T-cell (primary cell): ENCODE measurements around the gene RETSAT. TPM values are rescaled to one million over a fixed set of nuclear protein-coding genes. Genes with fewer than 3 reads are reported as not detected.

Source experiments
- ATAC-seq, 4 experiments: fragments of 200-7000 bp in 3 of 4; fragments of 150-1000 bp in 1 of 4; cut with Tn5 transposase; replicated peaks in 1 of 4; 1 replicate in 3 of 4; 2 replicates in 1 of 4; pipeline ENCODE4 v1.10.0; 2021; ENCODE audit warnings: moderate library complexity in 3 of 4, mild to moderate bottlenecking in 2 of 4, moderate number of reproducible peaks in 1 of 4
- CTCF ChIA-PET, 2 donors: fragments of 300-600 bp; sonication (Branson Sonifier 250); formaldehyde crosslinking; loops; one replicate each; lab custom pipeline; 2022; ENCODE audit warnings: antibody characterized with exemption in 2 of 2; lab: Charles Lee
- POLR2A ChIA-PET, 2 donors: fragments of 300-600 bp; sonication (Branson Sonifier 250); formaldehyde crosslinking; loops; one replicate each; lab custom pipeline; 2022; ENCODE audit warnings: antibody characterized with exemption in 2 of 2; lab: Charles Lee
- DNase-seq, 35 experiments: peaks; one replicate each; pipeline versions ENCODE4 v3.0.0 to v3.0.0-alpha.2; 2013 to 2023
- H3K27ac ChIP-seq: one replicate; pipeline ENCODE4 v1.5.1; 2013; ENCODE audit warnings: low read length
- H3K27me3 ChIP-seq, 2 experiments: replicated peaks in 1 of 2; 1 replicate in 1 of 2; 2 replicates in 1 of 2; pipeline versions ENCODE4 v1.6.1 to v1.7.0; 2013; ENCODE audit warnings: low read length in 1 of 2, mixed read lengths in 1 of 2; ENCODE audit not compliant: control insufficient read depth in 2 of 2, insufficient read depth in 2 of 2; ENCODE audit errors: extremely low read depth in 1 of 2
- H3K36me3 ChIP-seq, 2 donors: 1 replicate in 1 of 2; 2 replicates in 1 of 2; pipeline versions ENCODE4 v1.6.1 to v1.7.0; 2013; ENCODE audit warnings: low read length in 1 of 2; ENCODE audit not compliant: control insufficient read depth in 2 of 2, insufficient read depth in 1 of 2; ENCODE audit errors: extremely low read depth in 1 of 2
- H3K4me1 ChIP-seq, 2 experiments: 1 replicate in 1 of 2; 2 replicates in 1 of 2; pipeline versions ENCODE4 v1.6.1 to v1.7.0; 2013; ENCODE audit warnings: low read length in 2 of 2, mixed read lengths in 1 of 2; ENCODE audit not compliant: insufficient read depth in 2 of 2, control insufficient read depth in 1 of 2; ENCODE audit errors: extremely low read depth in 1 of 2
- H3K4me3 ChIP-seq, 2 donors: 1 replicate in 1 of 2; 2 replicates in 1 of 2; pipeline versions ENCODE4 v1.5.1 to v1.7.0; 2013; ENCODE audit warnings: mild to moderate bottlenecking in 2 of 2, low read length in 1 of 2, moderate library complexity in 1 of 2; ENCODE audit not compliant: control insufficient read depth in 1 of 2; ENCODE audit errors: extremely low read depth in 1 of 2
- H3K9me3 ChIP-seq: 2 replicates; pipeline ENCODE4 v1.7.0; 2013
- H3K27ac Mint-ChIP-seq, 2 donors: one replicate each; pipeline ENCODE4 v1.8.0; 2020 to 2021; ENCODE audit warnings: mild to moderate bottlenecking in 2 of 2, mixed read lengths in 2 of 2
- H3K27me3 Mint-ChIP-seq, 2 donors: one replicate each; pipeline ENCODE4 v1.8.0; 2021 to 2022; ENCODE audit warnings: mixed read lengths in 2 of 2
- H3K36me3 Mint-ChIP-seq: one replicate; pipeline ENCODE4 v1.8.0; 2021; ENCODE audit warnings: mixed read lengths
- H3K4me1 Mint-ChIP-seq, 3 donors: one replicate each; pipeline ENCODE4 v1.8.0; 2020 to 2022; ENCODE audit warnings: mixed read lengths in 3 of 3, mild to moderate bottlenecking in 1 of 3
- H3K4me3 Mint-ChIP-seq, 3 donors: one replicate each; pipeline ENCODE4 v1.8.0; 2020 to 2022; ENCODE audit warnings: mild to moderate bottlenecking in 3 of 3, mixed read lengths in 3 of 3, moderate library complexity in 3 of 3
- H3K9me3 Mint-ChIP-seq, 3 donors: one replicate each; pipeline ENCODE4 v1.8.0; 2020 to 2022; ENCODE audit warnings: mixed read lengths in 3 of 3
- WGBS: methylation state at CpG from one replicate; pipeline ENCODE4 v1.1.5; 2013; ENCODE audit warnings: missing lambda C conversion rate; ENCODE audit not compliant: insufficient coverage; 5-methylcytosine and 5-hydroxymethylcytosine counted together
- total RNA-seq, 35 experiments: library from RNA in 6 of 35; stranded (reverse) in 6 of 35; fragments of 120-200 nt in 1 of 35; gene quantifications; one replicate each; pipeline versions ENCODE4 v1.2.1 to v1.2.4 and lab custom pipeline; 2013 to 2026

The RETSAT gene
- total RNA-seq, 5 donors from 2014 or later (not counting 1 experiment from before 2014, with no cell fraction given): 24.2 to 36.3 (median 26.5) TPM

- H3K27me3 ChIP-seq: peaks cover 0 to 3% of the 10 kb centered on the region in 2 experiments
- peaks cover 6 to 9% of the 10 kb centered on the region in 2 donors for H3K36me3 ChIP-seq
- Mint-ChIP-seq H3K4me3 (peak overlapping the region; percentile 71 to 85 (median 80)), H3K4me1 (peaks cover 38 to 48% (median 46%) of the 10 kb centered on the region in 3 donors), H3K27ac (peak overlapping the region; percentile 90 to 92), H3K9me3 (no peaks in the 10 kb centered on the region), H3K27me3 (peaks cover 0 to 4% of the 10 kb centered on the region in 2 donors), H3K36me3 (peaks cover 3% of the 10 kb centered on the region)
- WGBS: 19% methylated on average over 13 of the region's 19 CpGs
- POLR2A ChIA-PET: interaction anchor here (0.8 to 2.8 kb wide), 2 partner anchors 10 to 17 kb away, joined by 3 to 13 read pairs; no protein-coding TSS in a partner anchor
- DNase-seq (peak in 17 of 35 experiments; percentile 14 to 50 (median 23)), ATAC-seq (peak; percentile 60 to 71 (median 68))
- CTCF ChIA-PET: interaction anchor here (0.6 to 1.6 kb wide), 7 partner anchors 9 to 13 kb away, joined by 3 to 10 read pairs (median 4); no protein-coding TSS in a partner anchor
- H3K9me3 ChIP-seq: no peaks in the 10 kb centered on the region
- H3K27ac ChIP-seq: peak overlapping the region; percentile 63
- H3K4me1 ChIP-seq: peaks cover 26 to 47% of the 10 kb centered on the region in 2 experiments
- H3K4me3 ChIP-seq: peak overlapping the region; percentile 42 to 66
Measured at GRCh38 chr2:85309699-85310321, 44.5 kb downstream of the RETSAT start.

GRCh38 chr2:85308896-85309555 lies 45.3 kb downstream of the RETSAT start:
- CTCF ChIA-PET: interaction anchor here (0.6 to 1.6 kb wide), 5 partner anchors 8 to 14 kb away, joined by 3 to 10 read pairs (median 6); no protein-coding TSS in a partner anchor
- ATAC-seq: peak in 3 of 4 experiments; percentile 7 to 22 (median 11)

DNA sequence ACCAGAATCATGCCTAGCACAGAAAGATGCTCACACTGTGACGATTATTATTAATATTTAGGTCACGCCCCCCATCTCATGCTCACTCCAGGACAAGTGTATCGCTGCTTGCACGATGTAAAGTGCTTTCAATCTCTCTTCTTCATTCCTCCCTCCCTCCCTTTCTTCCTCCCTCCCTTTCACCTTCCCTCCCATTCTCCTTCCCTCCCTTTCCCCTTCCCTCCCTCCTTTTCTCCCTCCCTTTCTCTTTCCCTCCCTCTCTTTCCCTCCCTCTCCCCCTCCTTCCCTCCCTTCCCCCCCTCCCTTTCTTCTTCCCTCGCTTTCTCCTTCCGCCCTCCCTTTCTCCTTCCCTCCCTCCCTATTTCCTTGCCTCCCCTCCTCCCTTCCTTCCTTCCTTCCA lies 46.1 kb downstream of the RETSAT start:
- Histone ChIP-seq H3K9me3 (no peaks in the 10 kb centered on the region), H3K27ac (no peak overlapping the region), H3K4me3 (no peak overlapping the region), H3K27me3 (peaks cover 0 to 16% of the 10 kb centered on the region in 2 experiments), H3K36me3 (no peaks in the 10 kb centered on the region), H3K4me1 (peaks cover 26 to 50% of the 10 kb centered on the region in 2 experiments)
- no peaks in the 10 kb centered on the region for H3K36me3 Mint-ChIP-seq
- DNase-seq (no peak), ATAC-seq (no peak)
- H3K4me3 Mint-ChIP-seq: peak overlapping the region in 1 of 3 donors; percentile 85
- 95% methylated on average over 4 of the region's 6 CpGs for WGBS
- H3K4me1 Mint-ChIP-seq: peaks cover 32 to 46% (median 43%) of the 10 kb centered on the region in 3 donors
- H3K27ac Mint-ChIP-seq: peak overlapping the region; percentile 90 to 92
- no peaks in the 10 kb centered on the region for H3K9me3 Mint-ChIP-seq
- ChIA-PET CTCF (interaction anchor here in 1 of 2 donors (1.6 kb wide), 1 partner anchor 8 kb away, joined by 6 read pairs; no protein-coding TSS in a partner anchor), POLR2A (interaction anchor here in 1 of 2 donors (0.5 to 2.8 kb wide), 2 partner anchors 11 to 16 kb away, joined by 3 to 13 read pairs; no protein-coding TSS in a partner anchor)
- peaks cover 3 to 4% of the 10 kb centered on the region in 2 donors for H3K27me3 Mint-ChIP-seq

More at GRCh38 chr2:85308896-85309555, 45.3 kb downstream of the RETSAT start:
- no peak for DNase-seq
- no peaks in the 10 kb centered on the region for H3K9me3 Mint-ChIP-seq
- peak overlapping the region; percentile 63 for H3K27ac ChIP-seq
- peaks cover 26 to 47% of the 10 kb centered on the region in 2 experiments for H3K4me1 ChIP-seq
- no peaks in the 10 kb centered on the region for H3K9me3 ChIP-seq
- H3K27ac Mint-ChIP-seq: peak overlapping the region; percentile 90 to 92
- 50% methylated on average over 9 of the region's 15 CpGs for WGBS
- POLR2A ChIA-PET: interaction anchor here (0.6 to 2.8 kb wide), 3 partner anchors 10 to 87 kb away, joined by 3 to 13 read pairs (median 8); no protein-coding TSS in a partner anchor
- peaks cover 0 to 9% of the 10 kb centered on the region in 2 experiments for H3K27me3 ChIP-seq
- peak overlapping the region; percentile 42 to 66 for H3K4me3 ChIP-seq
- H3K36me3 ChIP-seq: peaks cover under 1 to 2% of the 10 kb centered on the region in 2 donors
- peak overlapping the region; percentile 71 to 85 (median 80) for H3K4me3 Mint-ChIP-seq
- H3K27me3 Mint-ChIP-seq: peaks cover 3 to 4% of the 10 kb centered on the region in 2 donors
- H3K4me1 Mint-ChIP-seq: peaks cover 34 to 46% (median 46%) of the 10 kb centered on the region in 3 donors
- H3K36me3 Mint-ChIP-seq: no peaks in the 10 kb centered on the region

- ChIA-PET POLR2A (no interaction called here), CTCF (no interaction called here)
- ATAC-seq: no peak
- no peak overlapping the region for H3K27ac ChIP-seq
- no peak for DNase-seq
- H3K4me3 ChIP-seq: peak overlapping the region in 1 of 2 donors; percentile 10
- no peaks in the 10 kb centered on the region for H3K9me3 Mint-ChIP-seq
- H3K4me1 ChIP-seq: peaks cover 26 to 50% of the 10 kb centered on the region in 2 experiments
- H3K27ac Mint-ChIP-seq: peak overlapping the region; percentile 74 to 85
- H3K9me3 ChIP-seq: no peaks in the 10 kb centered on the region
- peaks cover 32 to 46% (median 43%) of the 10 kb centered on the region in 3 donors for H3K4me1 Mint-ChIP-seq
- peaks cover 3 to 4% of the 10 kb centered on the region in 2 donors for H3K27me3 Mint-ChIP-seq
- no peaks in the 10 kb centered on the region for H3K36me3 ChIP-seq
- H3K4me3 Mint-ChIP-seq: peak overlapping the region; percentile 67 to 85 (median 75)
- peaks cover 0 to 23% of the 10 kb centered on the region in 2 experiments for H3K27me3 ChIP-seq
- H3K36me3 Mint-ChIP-seq: no peaks in the 10 kb centered on the region
- WGBS: no CpG with 5 or more reads among the region's 9 CpGs
Measured at GRCh38 chr2:85307527-85307897, 46.8 kb downstream of the RETSAT start.

GRCh38 chr2:85303780-85304531 lies 50.4 kb downstream of the RETSAT start:
- H3K36me3 ChIP-seq: no peaks in the 10 kb centered on the region
- peaks cover 0 to 32% of the 10 kb centered on the region in 2 experiments for H3K27me3 ChIP-seq
- Mint-ChIP-seq H3K36me3 (no peaks in the 10 kb centered on the region), H3K27me3 (peaks cover 3 to 13% of the 10 kb centered on the region in 2 donors), H3K4me1 (peaks cover 16 to 31% (median 26%) of the 10 kb centered on the region in 3 donors), H3K9me3 (no peaks in the 10 kb centered on the region), H3K27ac (peak overlapping the region in 1 of 2 donors; percentile 46), H3K4me3 (no peak overlapping the region)
- H3K4me1 ChIP-seq: peaks cover 15 to 32% of the 10 kb centered on the region in 2 experiments
- ATAC-seq (no peak), DNase-seq (no peak)
- no peaks in the 10 kb centered on the region for H3K9me3 ChIP-seq
- ChIA-PET POLR2A (interaction anchor here in 1 of 2 donors (0.6 kb wide), 1 partner anchor 16 kb away, joined by 4 read pairs; no protein-coding TSS in a partner anchor), CTCF (interaction anchor here in 1 of 2 donors (0.6 kb wide), 1 partner anchor 246 kb away, joined by 6 read pairs; no protein-coding TSS in a partner anchor)
- no peak overlapping the region for H3K4me3 ChIP-seq
- 79% methylated on average over 26 of the region's 28 CpGs for WGBS
- H3K27ac ChIP-seq: no peak overlapping the region
